ENCODE measurements around the gene GSK3A. TPM values are rescaled to one million over a fixed set of nuclear protein-coding genes. Genes with fewer than 3 reads are reported as not detected.

Gene GSK3A
- polyA plus RNA-seq, 3 donors, result 67.9 to 72.6 (median 69.1) TPM

- DNase-seq (ENCODE audit: low read depth in 3 of 3, low spot score in 2 of 3), result no peak
Measured at GRCh38 chr19:42281146-42281826, 38.9 kb upstream of the GSK3A start.

GRCh38 chr19:42280815-42281145, 38.4 kb upstream of the GSK3A start:
- DNase-seq (ENCODE audit: low read depth in 3 of 3, low spot score in 2 of 3), result no peak

- no peak for DNase-seq (ENCODE audit: low read depth in 3 of 3, low spot score in 2 of 3)
Measured at GRCh38 chr19:42279902-42280814, 37.8 kb upstream of the GSK3A start.

GRCh38 chr19:42279155-42279901, 36.9 kb upstream of the GSK3A start:
- no peak for DNase-seq (ENCODE audit: low read depth in 3 of 3, low spot score in 2 of 3)

- DNase-seq (ENCODE audit: low read depth in 3 of 3, low spot score in 2 of 3), result no peak
Measured at GRCh38 chr19:42278452-42279154, 36.2 kb upstream of the GSK3A start.

- no peak for DNase-seq (ENCODE audit: low read depth in 3 of 3, low spot score in 2 of 3)
Measured at GRCh38 chr19:42277821-42278451, 35.5 kb upstream of the GSK3A start.

GRCh38 chr19:42276821-42277220, 34.4 kb upstream of the GSK3A start:
- no peak for DNase-seq (ENCODE audit: low read depth in 3 of 3, low spot score in 2 of 3)

GRCh38 chr19:42276284-42276683, 33.9 kb upstream of the GSK3A start:
- DNase-seq (ENCODE audit: low read depth in 3 of 3, low spot score in 2 of 3), result no peak

GRCh38 chr19:42275517-42275916, 33.1 kb upstream of the GSK3A start:
- no peak for DNase-seq (ENCODE audit: low read depth in 3 of 3, low spot score in 2 of 3)

GRCh38 chr19:42275103-42275502, 32.7 kb upstream of the GSK3A start:
- DNase-seq (ENCODE audit: low read depth in 3 of 3, low spot score in 2 of 3), result no peak

GRCh38 chr19:42274065-42274682, 31.8 kb upstream of the GSK3A start:
- no peak for DNase-seq (ENCODE audit: low read depth in 3 of 3, low spot score in 2 of 3)

GRCh38 chr19:42273407-42274064, 31.1 kb upstream of the GSK3A start:
- no peak for DNase-seq (ENCODE audit: low read depth in 3 of 3, low spot score in 2 of 3)

- no peak for DNase-seq (ENCODE audit: low read depth in 3 of 3, low spot score in 2 of 3)
Measured at GRCh38 chr19:42272989-42273406, 30.6 kb upstream of the GSK3A start.

GRCh38 chr19:42272535-42272897, 30.1 kb upstream of the GSK3A start:
- no peak for DNase-seq (ENCODE audit: low read depth in 3 of 3, low spot score in 2 of 3)

- no peak for DNase-seq (ENCODE audit: low read depth in 3 of 3, low spot score in 2 of 3)
Measured at GRCh38 chr19:42271861-42272534, 29.6 kb upstream of the GSK3A start.

- no peak for DNase-seq (ENCODE audit: low read depth in 3 of 3, low spot score in 2 of 3)
Measured at GRCh38 chr19:42271045-42271419, 28.6 kb upstream of the GSK3A start.

- DNase-seq (ENCODE audit: low read depth in 3 of 3, low spot score in 2 of 3), result no peak
Measured at GRCh38 chr19:42270346-42271044, 28.1 kb upstream of the GSK3A start.

All from right renal cortex interstitium (tissue), 3 donors.